Mesothelial cell of epicardium (in vitro differentiated cells): ENCODE measurements around the gene CELSR3. TPM values are rescaled to one million over a fixed set of nuclear protein-coding genes. Genes with fewer than 3 reads are reported as not detected.

Experiments used
- DNase-seq, 2 experiments: peaks; one replicate each; pipeline ENCODE4 v3.0.0; 2021; ENCODE audit warnings: low spot score in 2 of 2; ENCODE audit not compliant: unreplicated experiment in 2 of 2
- H3K27ac Mint-ChIP-seq: 2 replicates; pipeline ENCODE4 v1.8.0; 2021; ENCODE audit warnings: mixed read lengths
- H3K27me3 Mint-ChIP-seq: 2 replicates; pipeline ENCODE4 v1.8.0; 2021; ENCODE audit warnings: low read depth, mixed read lengths
- H3K36me3 Mint-ChIP-seq: 2 replicates; pipeline ENCODE4 v1.8.0; 2021; ENCODE audit warnings: mixed read lengths
- H3K4me1 Mint-ChIP-seq: 2 replicates; pipeline ENCODE4 v1.8.0; 2021; ENCODE audit warnings: mixed read lengths
- H3K4me3 Mint-ChIP-seq: 2 replicates; pipeline ENCODE4 v1.8.0; 2021; ENCODE audit warnings: mild to moderate bottlenecking, moderate library complexity, mixed read lengths
- H3K9me3 Mint-ChIP-seq: 2 replicates; pipeline ENCODE4 v1.8.0; 2021; ENCODE audit warnings: mixed read lengths
- total RNA-seq: library from RNA; stranded (reverse); gene quantifications from 3 replicates; pipeline ENCODE4 v1.2.1, GENCODE V29; 2021
- TF ChIP-seq, protein P1 (sequence below): fragments of 200-600 bp; sonication (generic); IDR thresholded peaks from one replicate; pipeline ENCODE4 v1.5.0; 2021; ENCODE audit warnings: antibody characterized with exemption; ENCODE audit not compliant: unreplicated experiment

Gene CELSR3
- total RNA-seq, 1 donor from 2014 or later: 5.0 TPM

DNA sequence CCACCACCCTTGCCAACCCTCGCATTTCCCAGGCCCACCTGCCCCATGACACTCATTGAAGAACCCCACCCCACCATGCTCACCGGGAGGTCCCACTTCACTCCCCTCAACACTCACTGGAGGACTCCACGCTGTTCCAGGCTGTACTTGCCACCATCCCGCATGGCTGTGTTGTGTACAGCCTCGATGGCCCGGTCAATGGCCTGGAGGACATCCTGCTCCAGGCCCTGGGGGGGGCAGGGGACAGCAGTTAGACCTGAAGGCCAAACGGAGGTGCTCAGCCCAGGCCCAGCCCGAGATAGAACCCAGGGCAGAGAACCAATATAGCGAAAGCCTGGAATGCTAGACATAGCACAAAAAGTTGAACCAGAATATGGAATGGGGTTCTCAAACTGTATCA, 20.1 kb upstream of the CELSR3 start:
- Mint-ChIP-seq H3K4me1 (peaks cover 29% of the 10 kb centered on the region), H3K27ac (peak overlapping the region; percentile 95), H3K36me3 (peaks cover 28% of the 10 kb centered on the region), H3K9me3 (no peaks in the 10 kb centered on the region), H3K27me3 (no peaks in the 10 kb centered on the region), H3K4me3 (peak overlapping the region; percentile 87)
- no peak for DNase-seq
- TF ChIP-seq, protein P1, sequence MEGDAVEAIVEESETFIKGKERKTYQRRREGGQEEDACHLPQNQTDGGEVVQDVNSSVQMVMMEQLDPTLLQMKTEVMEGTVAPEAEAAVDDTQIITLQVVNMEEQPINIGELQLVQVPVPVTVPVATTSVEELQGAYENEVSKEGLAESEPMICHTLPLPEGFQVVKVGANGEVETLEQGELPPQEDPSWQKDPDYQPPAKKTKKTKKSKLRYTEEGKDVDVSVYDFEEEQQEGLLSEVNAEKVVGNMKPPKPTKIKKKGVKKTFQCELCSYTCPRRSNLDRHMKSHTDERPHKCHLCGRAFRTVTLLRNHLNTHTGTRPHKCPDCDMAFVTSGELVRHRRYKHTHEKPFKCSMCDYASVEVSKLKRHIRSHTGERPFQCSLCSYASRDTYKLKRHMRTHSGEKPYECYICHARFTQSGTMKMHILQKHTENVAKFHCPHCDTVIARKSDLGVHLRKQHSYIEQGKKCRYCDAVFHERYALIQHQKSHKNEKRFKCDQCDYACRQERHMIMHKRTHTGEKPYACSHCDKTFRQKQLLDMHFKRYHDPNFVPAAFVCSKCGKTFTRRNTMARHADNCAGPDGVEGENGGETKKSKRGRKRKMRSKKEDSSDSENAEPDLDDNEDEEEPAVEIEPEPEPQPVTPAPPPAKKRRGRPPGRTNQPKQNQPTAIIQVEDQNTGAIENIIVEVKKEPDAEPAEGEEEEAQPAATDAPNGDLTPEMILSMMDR: no peak

GRCh38 chr3:48681974-48682610, 19.4 kb upstream of the CELSR3 start:
- DNase-seq: no peak
- H3K4me1 Mint-ChIP-seq: peaks cover 29% of the 10 kb centered on the region
- TF ChIP-seq, protein P1: no peak
- H3K36me3 Mint-ChIP-seq: peaks cover 32% of the 10 kb centered on the region
- H3K9me3 Mint-ChIP-seq: no peaks in the 10 kb centered on the region
- H3K27me3 Mint-ChIP-seq: no peaks in the 10 kb centered on the region
- H3K4me3 Mint-ChIP-seq: no peak overlapping the region
- no peak overlapping the region for H3K27ac Mint-ChIP-seq

DNA sequence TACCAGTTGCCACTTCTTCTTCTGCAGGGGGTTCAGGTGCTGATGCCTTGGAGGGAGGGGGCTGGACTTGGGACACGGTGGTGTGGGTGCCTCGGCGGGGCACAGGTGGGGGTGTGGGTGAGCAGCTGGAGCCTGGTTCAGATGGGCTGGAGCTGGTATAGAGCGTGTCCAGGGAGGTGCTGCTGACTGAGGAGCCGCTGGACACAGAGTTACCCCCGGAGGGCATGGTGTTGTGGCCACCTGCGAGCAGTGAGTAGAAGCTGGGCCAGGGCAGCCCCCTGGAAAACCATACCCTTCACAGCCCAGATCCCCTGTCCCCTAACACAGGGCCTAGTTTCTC, 18.8 kb upstream of the CELSR3 start:
- peaks cover 27% of the 10 kb centered on the region for H3K4me1 Mint-ChIP-seq
- H3K4me3 Mint-ChIP-seq: no peak overlapping the region
- H3K36me3 Mint-ChIP-seq: peaks cover 30% of the 10 kb centered on the region
- no peaks in the 10 kb centered on the region for H3K9me3 Mint-ChIP-seq
- TF ChIP-seq, protein P1: no peak
- H3K27me3 Mint-ChIP-seq: no peaks in the 10 kb centered on the region
- DNase-seq: no peak
- H3K27ac Mint-ChIP-seq: no peak overlapping the region

- Mint-ChIP-seq H3K9me3 (no peaks in the 10 kb centered on the region), H3K27ac (no peak overlapping the region), H3K36me3 (peaks cover 30% of the 10 kb centered on the region), H3K4me3 (no peak overlapping the region), H3K27me3 (no peaks in the 10 kb centered on the region), H3K4me1 (peaks cover 25% of the 10 kb centered on the region)
- no peak for DNase-seq
- TF ChIP-seq, protein P1: no peak
These were observed 18.3 kb upstream of the CELSR3 start for GRCh38 chr3:48680811-48681540.

DNA sequence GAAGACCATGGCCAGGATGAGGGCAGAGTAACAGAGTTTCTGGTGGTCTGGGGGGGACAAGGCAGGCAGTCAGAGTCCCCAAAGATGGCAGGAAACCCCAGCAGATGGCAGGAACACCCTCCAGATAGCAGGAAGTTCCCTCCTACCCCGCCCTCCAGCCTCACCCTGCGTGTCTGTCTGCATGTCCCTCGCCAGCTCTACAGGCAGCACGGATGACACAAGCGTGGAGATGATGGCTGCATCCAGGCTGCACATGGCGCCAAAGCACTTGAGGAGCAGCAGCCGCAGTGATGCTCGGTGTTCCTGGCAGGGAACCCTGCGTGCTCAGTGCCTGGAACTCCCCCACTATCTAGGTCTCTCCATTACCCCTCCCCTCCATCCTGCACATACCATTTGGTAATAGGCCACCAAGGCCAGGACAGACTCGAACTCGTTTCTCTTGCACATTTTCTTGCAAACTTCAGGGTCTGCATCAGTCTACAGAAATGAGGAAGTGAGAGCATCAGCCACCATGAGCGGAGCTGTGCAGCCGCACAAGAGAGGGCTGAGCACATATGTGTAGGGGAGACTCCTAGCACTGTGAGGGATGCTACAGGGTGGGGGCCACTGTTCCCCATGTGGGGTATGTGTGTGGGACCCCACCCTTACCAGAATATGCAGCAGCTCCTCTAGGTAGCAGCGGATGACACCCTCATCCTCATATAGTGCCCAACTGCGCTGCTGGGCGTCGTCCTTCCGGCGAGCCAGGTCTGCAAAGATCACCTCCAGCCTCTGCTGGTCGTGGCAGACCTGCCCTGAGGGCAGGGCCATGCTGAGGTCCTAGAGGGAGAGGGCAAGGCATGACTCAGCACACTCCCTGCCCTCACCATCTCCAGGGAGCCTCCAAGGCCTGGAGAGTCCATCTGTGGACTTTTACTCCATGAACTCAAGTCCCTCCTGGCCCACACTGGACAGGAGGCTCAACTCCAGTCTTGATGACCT, 17.0 kb upstream of the CELSR3 start:
- no peak for DNase-seq
- no peaks in the 10 kb centered on the region for H3K9me3 Mint-ChIP-seq
- no peaks in the 10 kb centered on the region for H3K27me3 Mint-ChIP-seq
- no peak overlapping the region for H3K27ac Mint-ChIP-seq
- H3K36me3 Mint-ChIP-seq: peaks cover 32% of the 10 kb centered on the region
- TF ChIP-seq, protein P1: no peak
- peaks cover 21% of the 10 kb centered on the region for H3K4me1 Mint-ChIP-seq
- no peak overlapping the region for H3K4me3 Mint-ChIP-seq
